H1 (cell line): ENCODE measurements around the gene TSR1. TPM values are rescaled to one million over a fixed set of nuclear protein-coding genes. Genes with fewer than 3 reads are reported as not detected.

Experiments
- BCL11A ChIP-seq, 2 experiments: IDR thresholded peaks; one replicate each; pipeline ENCODE4 v1.6.1; 2011; ENCODE audit warnings: low read depth in 2 of 2, low read length in 2 of 2, mild to moderate bottlenecking in 2 of 2
- CREB1 ChIP-seq: IDR thresholded peaks from 2 replicates; pipeline ENCODE4 v1.6.1; 2012; ENCODE audit warnings: inconsistent platforms
- KDM1A ChIP-seq: fragments of 200-600, 300-600 bp; sonication (generic); IDR thresholded peaks from 2 replicates; pipeline ENCODE4 v1.7.1; 2016; ENCODE audit warnings: mild to moderate bottlenecking, low read length, borderline replicate concordance
- SP1 ChIP-seq: IDR thresholded peaks from 2 replicates; pipeline ENCODE4 v1.6.1; 2011; ENCODE audit warnings: low read depth, low read length
- YY1 ChIP-seq: IDR thresholded peaks from 2 replicates; pipeline ENCODE4 v1.6.1; 2011; ENCODE audit warnings: low read depth, mild to moderate bottlenecking, low read length
- polyA plus RNA-seq, 7 experiments: library from polyadenylated mRNA; depleted of rRNA in 3 of 7; stranded (reverse) in 5 of 7; unstranded in 2 of 7; fragments of >200 nt in 5 of 7; fragments of 200-250 nt in 2 of 7; gene quantifications; 1 replicate in 5 of 7; 2 replicates in 1 of 7; 4 replicates in 1 of 7; pipeline versions ENCODE4 v1.2.1 to v1.2.3, GENCODE V29; 2011 to 2013; ENCODE audit warnings: missing spikeins in 2 of 7, mixed read lengths in 2 of 7
- total RNA-seq: library from RNA; stranded (reverse); fragmentation: NEBNext Ultra II Directional; extraction: Animal tissue kit (Norgen Biotek cat#: 25700); gene quantifications from 2 replicates; pipeline ENCODE4 v1.2.1, GENCODE V29; 2021

The TSR1 gene
- total and polyA plus RNA-seq, 2 of the 8 experiments (the other 6 are each of a cell fraction or from before 2014, with no cell fraction given): 14.5 to 69.7 TPM

DNA sequence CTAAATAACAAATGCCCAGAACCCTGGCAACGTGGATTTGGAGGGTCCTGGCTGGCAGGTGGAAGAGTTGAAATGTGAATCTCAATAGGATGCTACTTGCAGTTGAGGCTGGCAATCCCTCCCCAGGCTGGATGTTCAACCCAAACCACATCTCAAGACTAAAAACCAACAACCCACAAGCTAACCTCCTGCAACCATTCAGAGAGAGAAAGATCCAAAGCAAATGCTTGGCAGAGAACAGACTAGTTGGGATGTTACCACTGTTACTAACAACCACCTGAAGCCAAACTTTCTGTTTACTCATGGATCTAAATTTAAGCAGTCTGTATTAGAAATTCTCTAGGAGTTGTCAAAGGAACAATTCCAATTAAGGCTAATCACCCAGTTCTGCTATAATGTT is 60.5 kb downstream of the TSR1 start (continued):
- TF ChIP-seq KDM1A: no peak
- no peak for TF ChIP-seq BCL11A (IDR thresholded peaks at IDR 0.05; ENCODE audit: low read depth in 2 of 2, low read length in 2 of 2)
- no peak for TF ChIP-seq YY1
- no peak for TF ChIP-seq SP1
- no peak for TF ChIP-seq CREB1
